Stimulated activated CD4-positive, alpha-beta T cell treated with anti-CD3 and anti-CD28 coated beads, TNF-alpha, amount 100 ng/mL, for 4 hours (primary cell): ENCODE results near the gene DNER.
"Not testable (repeated sequence)": the region's sequence is repeated elsewhere in the genome, so short reads cannot be mapped to it uniquely, and the experiment has no call there.

ENCODE experiments used
- DNase-seq, 3 experiments: peaks; one replicate each; pipeline ENCODE4 v3.0.0-alpha.2; 2020; ENCODE audit warnings: low read depth in 3 of 3

Gene DNER

GRCh38 chr2:229571243-229571642, 143.1 kb downstream of the DNER start:
- no peak for DNase-seq

- DNase-seq, result no peak
Observed at GRCh38 chr2:229566370-229566769, 148.0 kb downstream of the DNER start.

GRCh38 chr2:229564300-229564907, 150.0 kb downstream of the DNER start:
- DNase-seq, result no peak

GRCh38 chr2:229563388-229563787, 151.0 kb downstream of the DNER start:
- DNase-seq, result no peak

- no peak for DNase-seq
Observed at GRCh38 chr2:229562472-229563127, 151.8 kb downstream of the DNER start.

- no peak for DNase-seq
Observed at GRCh38 chr2:229559986-229560385, 154.4 kb downstream of the DNER start.

GRCh38 chr2:229553091-229553490, 161.3 kb downstream of the DNER start:
- no peak for DNase-seq

- no peak for DNase-seq
Observed at GRCh38 chr2:229543176-229543873, 171.0 kb downstream of the DNER start.

- no peak for DNase-seq
Observed at GRCh38 chr2:229539628-229540027, 174.7 kb downstream of the DNER start.

GRCh38 chr2:229531594-229531993, 182.8 kb downstream of the DNER start:
- DNase-seq, result no peak

GRCh38 chr2:229530434-229530833, 183.9 kb downstream of the DNER start:
- no peak for DNase-seq

- DNase-seq, result no peak
Observed at GRCh38 chr2:229528846-229529245, 185.5 kb downstream of the DNER start.

GRCh38 chr2:229526951-229527350, 187.4 kb downstream of the DNER start:
- no peak for DNase-seq

- no peak for DNase-seq
Observed at GRCh38 chr2:229524799-229525198, 189.6 kb downstream of the DNER start.

- DNase-seq, result no peak
Observed at GRCh38 chr2:229523663-229524062, 190.7 kb downstream of the DNER start.

GRCh38 chr2:229521576-229521975, 192.8 kb downstream of the DNER start:
- DNase-seq, result no peak

- no peak for DNase-seq
Observed at GRCh38 chr2:229520691-229521096, 193.7 kb downstream of the DNER start.

GRCh38 chr2:229519655-229520430, 194.5 kb downstream of the DNER start:
- DNase-seq, result no peak

- DNase-seq, result no peak
Observed at GRCh38 chr2:229514273-229514895, 200.0 kb downstream of the DNER start.

- DNase-seq, result no peak
Observed at GRCh38 chr2:229511524-229511923, 202.8 kb downstream of the DNER start.

GRCh38 chr2:229506699-229507098, 207.7 kb downstream of the DNER start:
- DNase-seq, result not testable (repeated sequence)
